ENCODE results near the gene OR10K2.
"Not testable (repeated sequence)": the region's sequence is repeated elsewhere in the genome, so short reads cannot be mapped to it uniquely, and the experiment has no call there.

OR10K2 gene, protein sequence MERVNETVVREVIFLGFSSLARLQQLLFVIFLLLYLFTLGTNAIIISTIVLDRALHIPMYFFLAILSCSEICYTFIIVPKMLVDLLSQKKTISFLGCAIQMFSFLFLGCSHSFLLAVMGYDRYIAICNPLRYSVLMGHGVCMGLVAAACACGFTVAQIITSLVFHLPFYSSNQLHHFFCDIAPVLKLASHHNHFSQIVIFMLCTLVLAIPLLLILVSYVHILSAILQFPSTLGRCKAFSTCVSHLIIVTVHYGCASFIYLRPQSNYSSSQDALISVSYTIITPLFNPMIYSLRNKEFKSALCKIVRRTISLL

DNA sequence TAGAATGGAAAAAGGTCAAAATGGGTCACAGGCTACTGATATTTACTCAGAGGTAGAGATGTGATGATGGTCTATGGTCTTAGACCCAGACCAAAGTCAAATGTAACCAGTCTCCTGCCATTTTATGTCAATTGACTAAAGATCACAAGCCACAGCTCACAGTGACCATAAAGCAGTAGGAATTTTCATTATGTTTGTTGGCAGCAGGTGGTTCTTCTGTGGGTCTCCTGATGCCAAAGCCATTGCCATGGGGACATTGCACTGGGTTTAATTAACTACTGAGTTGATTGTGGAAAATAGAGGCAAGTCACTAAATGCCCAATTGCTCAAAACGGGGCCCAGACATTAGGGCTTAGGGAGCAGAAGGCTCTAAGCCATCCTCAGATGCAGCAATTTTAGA lies at the start of gene OR10K2:
Gene OR10K2, minus strand, starts transcription at position 101 of the 400 bp plus-strand sequence. CDS start 5,371 bp downstream, outside the sequence.
- DNase-seq = no peak

- no peak for DNase-seq
Measured at GRCh38 chr1:158471920-158472319, 45.9 kb upstream of the OR10K2 start, which contains the start of gene OR10R2. OR10R2 (plus strand) TSS chr1:158472220; CDS start chr1:158472326, 106 bp downstream.

DNA sequence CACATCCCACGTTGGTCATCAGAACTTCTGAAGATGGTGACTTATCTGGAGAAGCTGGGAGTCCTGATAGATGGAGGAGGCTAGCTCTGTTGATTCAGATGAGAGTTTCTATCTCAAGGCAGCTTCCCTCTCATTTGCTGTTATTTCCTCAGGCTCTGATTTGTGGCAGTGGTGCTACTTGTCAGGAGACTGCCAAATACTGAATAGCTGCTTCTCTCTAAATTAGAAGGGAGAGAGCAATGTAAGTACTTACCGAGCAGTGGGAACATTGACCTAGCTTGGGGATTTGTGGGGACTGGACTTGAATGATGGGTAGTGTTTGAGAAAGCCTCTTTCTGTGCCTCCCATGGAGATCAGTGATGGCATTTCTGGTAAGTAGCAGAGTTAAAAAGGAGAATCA lies 35.5 kb upstream of the OR10K2 start, which contains the start of gene OR10K1:
Gene OR10K1, plus strand, starts transcription at position 301 of the 400 bp plus-strand sequence. CDS start 3,728 bp downstream, outside the sequence.
- DNase-seq = no peak

DNA sequence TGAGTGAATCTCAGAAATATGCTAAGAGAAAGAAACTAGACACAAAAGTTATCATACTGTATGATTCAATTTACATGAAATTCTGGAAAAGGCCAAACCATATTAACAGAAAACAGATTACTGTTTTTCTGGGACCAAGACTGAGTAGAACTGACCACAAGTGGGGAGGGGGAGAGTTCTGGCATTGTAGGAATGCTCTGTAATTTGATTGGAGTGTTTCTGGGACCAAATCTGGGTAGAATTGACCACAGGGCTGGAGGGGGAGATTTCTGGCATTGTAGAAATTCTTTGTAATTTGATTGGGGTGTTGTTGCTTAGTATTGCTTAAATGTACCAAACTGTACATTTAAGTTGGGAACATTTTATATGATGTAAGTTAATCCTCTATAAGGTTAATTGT lies 32.2 kb upstream of the OR10K2 start:
- no peak for DNase-seq

- no peak for DNase-seq
Measured at GRCh38 chr1:158457246-158457645, 31.2 kb upstream of the OR10K2 start.

GRCh38 chr1:158454537-158454936 lies 28.5 kb upstream of the OR10K2 start:
- DNase-seq = no peak

DNA sequence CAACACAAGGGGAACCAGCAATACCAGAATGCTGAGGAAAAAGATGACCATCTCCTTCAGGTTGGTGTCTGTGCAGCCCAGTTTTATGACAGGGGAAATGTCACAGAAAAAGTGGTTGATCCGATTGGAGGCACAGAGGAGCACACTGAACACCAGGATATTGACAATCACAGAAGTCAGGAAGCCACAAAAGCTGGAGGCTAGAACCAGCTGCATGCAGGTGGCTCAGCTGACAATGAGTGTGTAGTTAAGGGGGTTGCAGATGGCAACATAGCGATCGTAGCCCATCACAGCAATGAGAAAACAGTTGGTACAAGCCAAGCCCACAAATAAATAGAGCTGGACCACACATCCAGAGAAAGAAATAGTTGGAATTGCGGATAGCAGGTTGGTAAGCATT lies 19.3 kb upstream of the OR10K2 start:
- DNase-seq = no peak

DNA sequence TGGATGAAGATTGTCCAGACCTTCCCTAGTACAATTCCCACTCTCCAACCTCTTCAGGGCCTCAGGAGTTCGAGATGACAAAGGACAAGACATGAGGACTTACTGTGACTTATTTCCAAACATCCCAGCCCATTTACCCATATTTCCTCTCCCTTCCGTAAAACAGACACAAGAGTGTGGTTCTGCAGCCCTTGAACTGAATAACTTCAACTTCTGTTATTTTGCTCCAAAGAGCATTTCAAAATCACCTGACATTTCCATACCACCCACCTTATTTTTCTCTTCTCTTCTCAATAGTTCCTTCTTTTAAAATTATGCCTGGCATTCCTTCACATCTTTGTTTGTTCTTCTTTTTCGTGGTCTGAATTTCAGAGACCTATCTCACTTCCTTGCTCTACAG lies 8.7 kb upstream of the OR10K2 start:
- DNase-seq = no peak

DNA sequence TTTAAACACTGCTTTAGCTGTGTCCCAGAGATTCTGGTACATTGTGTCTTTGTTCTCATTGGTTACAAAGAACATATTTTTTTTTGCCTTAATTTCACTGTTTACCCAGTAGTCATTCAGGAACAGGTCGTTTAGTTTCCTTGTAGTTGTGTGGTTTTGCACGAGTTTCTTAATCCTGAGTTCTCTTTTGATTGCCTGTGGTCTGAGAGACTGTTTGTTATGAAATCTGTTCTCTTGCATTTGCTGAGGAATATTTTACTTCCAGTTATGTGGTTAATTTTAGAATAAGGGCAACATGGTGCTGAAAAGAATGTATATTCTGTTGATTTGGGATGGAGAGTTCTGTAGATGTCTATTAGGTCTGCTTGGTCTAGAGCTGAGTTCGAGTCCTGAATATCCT lies 4.1 kb upstream of the OR10K2 start:
- DNase-seq = not testable (repeated sequence)

- DNase-seq = no peak
Measured at GRCh38 chr1:158425027-158425426, 1.0 kb downstream of the OR10K2 start.

- DNase-seq = no peak
Measured at GRCh38 chr1:158422212-158422611, 3.8 kb downstream of the OR10K2 start.

DNA sequence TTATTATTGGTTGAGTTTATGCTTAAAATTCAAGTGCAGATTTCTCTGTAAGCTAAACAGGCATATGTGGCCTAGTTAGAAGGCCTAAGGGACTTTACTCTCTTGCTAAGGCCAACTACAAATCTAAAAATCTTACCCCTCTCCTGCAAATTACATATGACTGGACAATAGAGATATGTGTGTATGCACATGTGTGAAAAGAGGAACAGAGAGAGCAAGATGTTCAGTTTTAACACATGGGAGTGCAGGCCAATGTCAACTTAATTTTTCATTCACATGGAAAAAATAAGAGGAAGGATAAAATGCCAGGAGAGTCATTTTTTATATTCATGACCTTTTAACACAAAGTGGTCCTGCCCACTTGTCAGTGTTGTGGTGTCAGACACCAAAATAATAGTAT lies 8.5 kb downstream of the OR10K2 start:
- no peak for DNase-seq

- DNase-seq = no peak
Measured at GRCh38 chr1:158414651-158415345, 11.2 kb downstream of the OR10K2 start.

GRCh38 chr1:158407092-158407491 lies 18.9 kb downstream of the OR10K2 start:
- no peak for DNase-seq

GRCh38 chr1:158400871-158401270 lies 25.2 kb downstream of the OR10K2 start:
- DNase-seq = no peak

GRCh38 chr1:158398818-158399514 lies 27.1 kb downstream of the OR10K2 start, which contains the start of gene OR10T2:
OR10T2 (minus strand) TSS chr1:158399466; CDS start chr1:158399466, 0 bp downstream.
- no peak for DNase-seq

DNA sequence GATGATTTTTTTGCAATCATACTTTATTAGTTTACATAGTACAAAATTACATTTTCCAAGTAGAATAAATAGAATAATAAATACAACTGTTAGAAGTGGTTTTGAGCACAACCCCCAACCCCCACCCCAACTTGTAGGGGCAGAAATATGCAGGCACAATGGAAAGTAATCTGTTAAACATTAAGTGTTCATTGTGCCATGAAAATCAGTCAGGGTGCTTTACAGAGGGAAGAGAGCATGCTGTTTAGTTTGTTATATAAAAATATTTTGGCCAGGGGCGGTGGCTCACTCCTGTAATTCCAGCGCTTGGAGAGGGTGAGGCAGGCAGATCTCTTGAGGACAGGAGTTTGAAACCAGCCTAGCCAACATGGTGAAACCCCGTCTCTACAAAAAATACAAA lies 29.4 kb downstream of the OR10K2 start:
- DNase-seq = no peak

DNA sequence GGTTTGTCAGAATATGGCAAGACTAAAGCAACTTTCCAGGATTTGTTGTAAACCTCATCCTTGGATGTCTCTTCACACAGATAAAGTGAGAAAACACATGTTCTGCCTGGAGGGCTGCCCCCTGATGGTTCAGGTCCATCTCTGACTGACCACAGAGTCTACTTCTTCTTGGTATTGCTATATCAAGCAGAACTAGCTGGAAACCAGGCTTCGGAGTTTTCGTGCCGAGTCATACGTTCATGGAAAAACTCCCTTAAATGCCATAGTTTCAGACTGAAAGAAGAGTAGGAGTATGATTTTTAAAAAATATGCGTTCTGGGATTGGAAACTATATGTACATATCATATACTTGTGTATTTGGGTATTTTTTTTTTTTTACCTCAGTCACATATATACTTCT lies 32.6 kb downstream of the OR10K2 start:
- no peak for DNase-seq

DNA sequence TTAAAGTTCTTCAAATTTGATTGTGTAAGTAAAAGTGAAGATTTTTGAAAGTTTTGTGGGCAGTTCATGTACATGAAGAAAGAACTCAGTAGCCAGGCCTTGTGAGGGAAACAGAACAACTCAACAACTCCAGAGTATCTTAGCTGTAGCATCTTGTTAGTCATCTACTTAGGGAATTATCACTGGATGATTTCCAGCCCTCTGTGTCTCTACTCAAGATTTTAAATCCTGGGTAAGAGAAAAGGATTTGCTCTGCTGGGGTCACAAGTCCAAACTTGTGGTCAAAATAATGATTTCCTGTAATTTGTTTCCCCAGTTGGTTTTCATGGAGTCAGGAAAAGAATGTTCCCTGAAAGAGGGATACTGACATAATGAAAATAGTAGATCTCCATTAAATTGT lies 34.9 kb downstream of the OR10K2 start:
- DNase-seq = no peak

DNA sequence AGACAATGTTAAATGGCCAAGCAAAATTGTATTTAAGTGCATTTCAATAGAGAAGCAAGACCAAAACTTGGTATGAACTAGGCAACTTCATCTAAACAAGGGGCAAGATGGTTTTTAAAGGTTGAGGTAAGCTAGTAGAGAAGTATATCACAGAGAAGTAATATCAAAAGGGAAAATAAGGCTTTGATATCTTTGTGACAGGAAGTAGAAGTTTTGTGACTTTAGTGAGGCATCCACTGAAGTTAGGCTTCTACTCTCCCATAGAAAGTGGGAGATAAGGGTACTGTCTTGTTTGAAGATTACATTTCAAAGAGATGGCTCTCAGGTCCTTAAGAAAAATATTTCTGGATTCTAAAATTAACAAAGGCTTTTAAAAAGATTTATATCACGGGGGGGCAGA lies 35.7 kb downstream of the OR10K2 start:
- DNase-seq = no peak

DNA sequence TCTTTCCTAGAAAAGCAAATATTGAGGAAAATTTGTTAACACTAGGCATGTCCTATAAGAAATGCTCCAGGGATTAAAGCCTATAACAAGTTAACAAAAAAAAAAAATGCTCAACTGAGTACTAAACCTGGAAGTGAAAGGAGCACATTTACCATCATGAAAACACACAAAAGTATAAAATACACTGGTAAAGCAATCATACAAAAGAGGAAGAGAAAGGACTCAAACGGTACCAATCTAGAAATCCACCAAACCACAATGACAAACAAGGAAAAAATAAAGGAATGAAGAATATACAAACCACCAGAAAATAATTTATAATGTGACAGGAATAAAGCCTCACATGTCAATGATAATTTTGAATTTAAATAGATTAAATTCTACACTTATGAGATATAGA lies 51.2 kb downstream of the OR10K2 start:
- DNase-seq = no peak

DNA sequence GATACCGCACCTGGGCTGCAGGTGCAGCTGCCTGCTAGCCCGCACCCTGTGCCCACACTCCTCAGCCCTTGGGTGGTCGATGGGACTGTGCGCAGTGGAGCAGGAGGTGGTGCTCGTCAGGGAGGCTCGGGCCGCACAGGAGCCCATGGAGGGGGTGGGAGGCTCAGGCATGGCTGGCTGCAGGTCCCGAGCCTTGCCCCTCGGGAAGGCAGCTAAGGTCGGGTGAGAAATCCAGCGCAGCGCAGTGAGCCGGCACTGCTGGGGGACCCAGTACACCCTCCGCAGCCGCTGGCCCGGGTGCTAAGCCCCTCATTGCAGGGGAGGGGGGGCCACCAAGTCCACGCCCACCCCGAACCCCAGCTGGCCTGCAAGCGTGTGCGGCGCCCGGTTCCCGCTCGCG lies 51.9 kb downstream of the OR10K2 start:
- not testable (repeated sequence) for DNase-seq

- no peak for DNase-seq
Measured at GRCh38 chr1:158371188-158371953, 54.7 kb downstream of the OR10K2 start.

Measured in hippocampal formation (tissue), 2 donors.